GM13977 (cell line): ENCODE results near the gene TRMO.
A peak's percentile ranks its signal among the peaks of the same experiment; 100 is the strongest.

ENCODE experiments used
- DNase-seq: peaks from one replicate; pipeline ENCODE4 v3.0.0; 2012; ENCODE audit warnings: low spot score
- CTCF ChIP-seq: IDR thresholded peaks from 2 replicates; pipeline ENCODE4 v1.5.1; 2012; ENCODE audit warnings: mild to moderate bottlenecking, control low read depth; ENCODE audit not compliant: insufficient read depth; ENCODE audit errors: extremely low read depth, missing control alignments
- in situ Hi-C: fragments of 300-500 bp; cut with MboI; formaldehyde crosslinking; loops from one replicate; pipeline ENCODE4 v1.12.0; 2022; ENCODE audit warnings: low sequenced_read_pairs, low pct_unique_long_range_greater_than_20kb, mixed read lengths, inconsistent platforms; ENCODE audit not compliant: unreplicated experiment

TRMO gene

DNA sequence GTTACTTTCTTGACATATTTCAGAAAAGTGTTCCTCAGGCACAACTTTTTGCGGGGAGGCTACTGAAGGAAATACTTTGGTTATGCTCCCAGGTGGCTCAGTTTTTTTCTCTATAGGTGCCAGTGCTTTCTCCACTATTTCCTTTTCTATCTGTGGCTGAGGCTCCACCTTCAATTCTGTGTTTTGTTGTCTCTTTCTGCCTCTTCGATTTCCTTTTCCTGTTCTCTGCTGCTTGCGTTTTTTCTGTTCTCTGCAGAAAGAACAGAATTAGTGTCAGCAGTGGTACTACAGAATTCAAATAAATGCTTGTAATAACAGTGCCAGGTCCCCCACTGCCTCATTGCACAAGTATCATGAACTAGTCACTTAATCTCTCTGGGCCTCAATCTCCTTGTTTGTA is 8.7 kb upstream of the TRMO start:
- DNase-seq: no peak
- no peak for TF ChIP-seq CTCF
- in situ Hi-C loops: loop anchor here (25.0 kb wide), 1 partner anchor 331 kb away; the partner anchor contains the start of gene TBC1D2

DNA sequence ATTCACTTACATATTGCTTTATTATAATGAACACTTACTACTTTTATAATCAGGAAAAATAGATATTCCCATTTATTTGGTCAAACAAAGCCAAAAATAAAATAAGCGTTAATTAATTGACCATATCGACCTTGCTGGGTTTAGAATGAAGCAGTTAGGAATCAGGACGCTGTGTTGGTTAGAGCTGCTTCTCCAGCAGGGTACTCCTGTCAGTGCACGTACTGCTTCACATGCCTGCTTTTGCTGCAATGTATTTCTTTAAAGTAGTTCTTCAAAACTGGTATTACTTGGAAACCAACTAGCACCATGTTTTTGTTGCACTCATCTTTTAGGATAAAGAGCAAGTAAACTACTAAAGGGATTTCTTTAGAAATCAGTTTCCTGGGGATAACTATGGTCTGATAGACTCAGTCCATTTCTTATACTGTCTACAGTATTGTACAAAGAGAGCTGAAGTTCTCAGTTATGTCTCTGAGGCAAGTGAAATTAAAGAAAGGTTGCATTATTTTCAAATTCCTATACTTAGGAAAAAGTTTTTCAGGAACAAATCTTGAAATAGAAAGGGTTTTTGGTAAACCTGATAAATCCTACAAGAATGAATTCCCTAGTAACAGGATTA is 6.8 kb upstream of the TRMO start:
- no peak for TF ChIP-seq CTCF
- no peak for DNase-seq
- in situ Hi-C loops: loop anchor here (25.0 kb wide), 1 partner anchor 333 kb away; the partner anchor contains the start of gene TBC1D2

- TF ChIP-seq CTCF: no peak
- in situ Hi-C loops: loop anchor here (25.0 kb wide), 1 partner anchor 337 kb away; the partner anchor contains the start of gene TBC1D2
- no peak for DNase-seq
Observed at GRCh38 chr9:97925497-97926334, 3.4 kb upstream of the TRMO start.

GRCh38 chr9:97924386-97924785 is 2.1 kb upstream of the TRMO start:
- DNase-seq: no peak
- in situ Hi-C loops: no loop called here
- TF ChIP-seq CTCF: no peak

DNA sequence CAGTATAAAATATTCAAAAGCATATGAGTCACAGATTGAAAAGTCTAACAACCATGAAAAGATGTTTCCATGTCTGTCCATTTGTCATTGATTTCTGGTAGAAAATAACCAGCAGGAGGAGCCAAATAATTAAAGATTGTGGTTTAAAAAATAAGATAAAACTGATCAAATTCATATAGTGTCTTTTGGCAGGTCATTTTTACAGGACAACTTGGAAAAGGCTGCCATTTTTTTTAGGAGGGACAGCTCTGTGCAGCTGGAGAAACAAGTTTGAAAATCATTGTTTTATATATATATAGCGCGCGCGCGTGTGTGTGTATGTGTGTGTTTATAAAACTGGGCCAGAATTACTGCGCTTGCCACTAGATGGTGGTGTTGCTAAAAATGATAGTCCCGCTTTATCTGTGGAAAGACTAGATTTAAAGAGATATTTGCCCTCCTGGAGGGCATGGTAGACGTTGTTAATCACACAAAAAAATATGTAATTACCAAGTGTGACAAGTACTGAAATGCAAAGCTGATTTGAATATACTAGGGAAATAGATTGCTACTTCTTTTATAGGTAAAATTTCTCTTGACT is 1.3 kb upstream of the TRMO start:
- TF ChIP-seq CTCF: peak; percentile 62
- in situ Hi-C loops: no loop called here
- DNase-seq: peak; percentile 57

DNA sequence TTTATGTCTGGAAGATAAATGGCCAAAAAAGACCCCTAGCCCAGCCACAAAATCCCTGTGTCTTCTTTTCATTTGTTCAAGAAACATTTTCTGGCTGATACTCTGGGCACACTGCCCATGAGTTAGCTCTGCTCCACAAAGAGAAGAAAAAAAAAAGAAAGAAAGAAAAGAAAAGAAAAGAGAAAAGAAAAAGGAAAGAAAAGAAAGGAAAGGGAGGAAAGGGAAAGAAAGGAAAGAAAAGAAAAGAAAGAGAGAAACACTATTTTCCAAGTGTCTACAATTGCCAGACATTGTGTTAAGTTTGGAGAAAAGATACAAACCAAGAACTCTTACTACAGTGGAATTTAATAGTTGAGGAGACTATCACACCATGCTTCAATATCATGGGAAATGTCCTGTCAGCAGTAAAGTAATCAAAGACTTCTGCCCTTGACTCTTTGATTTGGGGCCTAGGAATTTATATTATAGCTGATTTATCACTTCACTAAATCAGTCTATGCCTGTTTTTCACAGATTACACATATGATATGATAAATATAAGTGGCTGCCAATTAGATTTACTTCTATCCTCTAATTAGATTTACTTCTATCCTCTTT is 3.0 kb downstream of the TRMO start:
- TF ChIP-seq CTCF: no peak
- in situ Hi-C loops: no loop called here
- no peak for DNase-seq
